GM23338 (cell line): ENCODE results near the gene SEZ6L.
A peak's percentile ranks its signal among the peaks of the same experiment; 100 is the strongest.

Source experiments
- CREB1 ChIP-seq: fragments of 250-450 bp; sonication (Bioruptor Pico); IDR thresholded peaks from 2 replicates; pipeline ENCODE4 v1.5.0; 2020; ENCODE audit warnings: low read depth, mild to moderate bottlenecking, moderate library complexity
- EZH2 ChIP-seq: fragments of 200-600 bp; sonication (generic); IDR thresholded peaks from one replicate; pipeline ENCODE4 v1.8.0; 2017; ENCODE audit warnings: antibody characterized with exemption, mild to moderate bottlenecking, low read depth; ENCODE audit not compliant: unreplicated experiment
- EZH2phosphoT487 ChIP-seq: fragments of 200-600 bp; sonication (generic); IDR thresholded peaks from one replicate; pipeline ENCODE4 v1.8.1; 2018; ENCODE audit warnings: antibody characterized with exemption; ENCODE audit not compliant: unreplicated experiment
- JUNB ChIP-seq: IDR thresholded peaks from one replicate; pipeline ENCODE4 v1.6.1; 2016; ENCODE audit warnings: antibody characterized with exemption; ENCODE audit not compliant: unreplicated experiment
- NANOG ChIP-seq: IDR thresholded peaks from 2 replicates; pipeline ENCODE4 v1.6.1; 2016; ENCODE audit warnings: antibody characterized with exemption, borderline replicate concordance
- POLR2AphosphoS5 ChIP-seq: IDR thresholded peaks from 2 replicates; pipeline ENCODE4 v1.6.1; 2016; ENCODE audit warnings: antibody characterized with exemption, low read depth
- REST ChIP-seq: IDR thresholded peaks from one replicate; pipeline ENCODE4 v1.6.1; 2018; ENCODE audit warnings: antibody characterized with exemption; ENCODE audit not compliant: unreplicated experiment
- STAT1 ChIP-seq: IDR thresholded peaks from one replicate; pipeline ENCODE4 v1.6.1; 2016; ENCODE audit warnings: antibody characterized with exemption; ENCODE audit not compliant: unreplicated experiment
- ZNF114 ChIP-seq: fragments of 250-450 bp; sonication (Bioruptor Pico); IDR thresholded peaks from 2 replicates; pipeline ENCODE4 v1.5.0; 2020; ENCODE audit warnings: mild to moderate bottlenecking, moderate library complexity
- ZNF331 ChIP-seq: fragments of 250-450 bp; sonication (Bioruptor Pico); IDR thresholded peaks from 2 replicates; pipeline ENCODE4 v1.5.0; 2020; ENCODE audit warnings: low read depth, mild to moderate bottlenecking, moderate library complexity
- TF ChIP-seq, protein P1 (sequence below), 2 experiments: fragments of 200-600 bp in 1 of 2; sonication (generic) in 1 of 2; conservative IDR thresholded peaks; 2 replicates each; pipeline versions ENCODE4 v1.5.1 to v1.6.1; 2016 to 2017; ENCODE audit warnings: antibody characterized with exemption in 2 of 2, low read depth in 2 of 2, mild to moderate bottlenecking in 2 of 2, moderate library complexity in 1 of 2

- TF ChIP-seq, protein P1, sequence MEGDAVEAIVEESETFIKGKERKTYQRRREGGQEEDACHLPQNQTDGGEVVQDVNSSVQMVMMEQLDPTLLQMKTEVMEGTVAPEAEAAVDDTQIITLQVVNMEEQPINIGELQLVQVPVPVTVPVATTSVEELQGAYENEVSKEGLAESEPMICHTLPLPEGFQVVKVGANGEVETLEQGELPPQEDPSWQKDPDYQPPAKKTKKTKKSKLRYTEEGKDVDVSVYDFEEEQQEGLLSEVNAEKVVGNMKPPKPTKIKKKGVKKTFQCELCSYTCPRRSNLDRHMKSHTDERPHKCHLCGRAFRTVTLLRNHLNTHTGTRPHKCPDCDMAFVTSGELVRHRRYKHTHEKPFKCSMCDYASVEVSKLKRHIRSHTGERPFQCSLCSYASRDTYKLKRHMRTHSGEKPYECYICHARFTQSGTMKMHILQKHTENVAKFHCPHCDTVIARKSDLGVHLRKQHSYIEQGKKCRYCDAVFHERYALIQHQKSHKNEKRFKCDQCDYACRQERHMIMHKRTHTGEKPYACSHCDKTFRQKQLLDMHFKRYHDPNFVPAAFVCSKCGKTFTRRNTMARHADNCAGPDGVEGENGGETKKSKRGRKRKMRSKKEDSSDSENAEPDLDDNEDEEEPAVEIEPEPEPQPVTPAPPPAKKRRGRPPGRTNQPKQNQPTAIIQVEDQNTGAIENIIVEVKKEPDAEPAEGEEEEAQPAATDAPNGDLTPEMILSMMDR (conservative IDR thresholded peaks at IDR 0.05; ENCODE audit: low read depth in 2 of 2), result peak; percentile 42 to 61
- TF ChIP-seq EZH2 (no peak), CREB1 (CRISPR knock-in tag) (no peak), REST (no peak), POLR2AphosphoS5 (no peak), JUNB (no peak), EZH2phosphoT487 (no peak), ZNF114 (CRISPR knock-in tag) (no peak), ZNF331 (no peak), STAT1 (no peak), NANOG (no peak)
Measured at GRCh38 chr22:26377170-26377830, 208.0 kb downstream of the SEZ6L start.
